Cerebellar nuclear complex (tissue), 1 donor: ENCODE data around the gene STPG4.

Experiments
- DNase-seq, 2 experiments: peaks; one replicate each; lab custom pipeline; 2025; lab: John Stamatoyannopoulos, UW

STPG4 gene

DNA sequence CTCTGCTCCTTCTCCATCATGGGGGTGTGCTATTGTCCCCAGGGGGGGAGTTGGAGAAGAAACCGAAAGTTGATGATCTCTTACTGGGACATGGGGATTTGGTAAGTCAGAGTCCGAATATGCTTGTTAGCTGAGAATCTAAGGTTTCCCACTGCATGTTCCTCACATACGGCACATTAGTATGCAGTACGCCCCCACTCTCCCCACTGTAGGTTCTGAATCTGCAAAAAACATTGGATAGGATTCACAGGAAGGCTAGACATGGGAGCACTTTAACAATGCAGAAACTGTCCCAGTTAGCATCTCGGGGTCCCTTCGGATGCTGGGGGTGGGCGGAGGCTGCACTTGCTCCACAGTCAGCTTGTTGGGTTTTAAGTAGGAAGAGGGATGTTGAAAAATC, 102.3 kb downstream of the STPG4 start:
- no peak for DNase-seq

- no peak for DNase-seq
Observed at GRCh38 chr2:47051562-47051961, 103.5 kb downstream of the STPG4 start.

- no peak for DNase-seq
Observed at GRCh38 chr2:47050762-47051161, 104.3 kb downstream of the STPG4 start.

- DNase-seq, result no peak
Observed at GRCh38 chr2:47050021-47050760, 104.9 kb downstream of the STPG4 start.

- DNase-seq, result no peak
Observed at GRCh38 chr2:47049502-47049901, 105.6 kb downstream of the STPG4 start.

- DNase-seq, result no peak
Observed at GRCh38 chr2:47048801-47049480, 106.2 kb downstream of the STPG4 start.

- no peak for DNase-seq
Observed at GRCh38 chr2:47046271-47046670, 108.8 kb downstream of the STPG4 start.

DNA sequence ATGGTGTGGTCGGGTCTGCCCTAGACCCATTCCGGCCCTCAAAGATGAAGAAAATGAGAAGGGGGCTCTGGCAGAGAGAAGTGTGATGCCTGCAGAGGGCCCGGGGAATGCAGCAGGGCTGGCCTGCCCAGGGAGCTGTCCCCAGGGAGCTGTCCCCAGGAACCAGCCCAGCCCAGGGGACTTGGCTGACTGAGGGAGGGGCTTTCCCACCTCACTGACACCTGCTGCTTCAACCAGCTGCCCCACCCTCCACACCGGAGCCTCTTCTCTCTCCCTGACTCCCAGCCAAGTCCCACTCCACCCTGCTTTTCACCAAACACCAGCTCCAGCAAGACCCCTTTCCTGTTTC, 111.2 kb downstream of the STPG4 start:
- no peak for DNase-seq

GRCh38 chr2:47043142-47043890, 111.8 kb downstream of the STPG4 start:
- no peak for DNase-seq

DNA sequence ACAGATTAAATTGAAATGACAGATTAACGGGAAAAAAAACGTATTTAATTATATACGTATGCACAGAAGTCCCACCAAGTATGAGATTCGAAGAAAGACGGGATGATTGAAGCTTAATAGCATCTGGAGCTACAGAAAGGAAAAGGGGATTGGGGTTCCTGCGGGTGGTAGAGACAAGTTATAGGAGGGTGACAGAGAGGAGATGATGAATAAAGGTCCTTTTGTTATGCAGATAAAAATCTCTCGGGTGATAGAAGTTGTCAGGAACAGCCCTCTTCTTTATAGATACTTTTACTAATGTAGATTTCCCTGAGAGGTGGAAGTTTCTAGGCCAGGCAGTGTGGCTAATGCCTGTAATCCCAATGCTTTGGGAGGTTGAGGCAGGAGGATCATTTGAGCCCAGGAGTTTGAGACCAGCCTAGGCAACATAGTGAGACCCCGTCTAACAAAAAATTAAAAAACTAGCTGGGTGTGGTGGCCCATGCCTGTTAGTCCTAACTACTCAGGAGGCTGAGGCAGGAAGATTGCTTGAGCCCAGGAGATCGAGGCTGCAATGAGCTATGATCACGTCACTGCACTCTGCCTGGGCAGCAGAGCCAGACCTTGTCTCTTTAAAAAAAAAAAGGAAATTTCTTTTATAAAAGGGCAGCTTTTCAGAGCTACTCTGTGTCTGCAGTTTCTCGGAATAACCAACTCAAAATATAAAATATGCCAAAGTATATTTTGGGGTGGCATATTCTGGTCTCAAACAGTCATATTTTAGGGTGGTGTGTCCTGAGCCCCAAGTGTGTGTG, 113.0 kb downstream of the STPG4 start:
- no peak for DNase-seq

DNA sequence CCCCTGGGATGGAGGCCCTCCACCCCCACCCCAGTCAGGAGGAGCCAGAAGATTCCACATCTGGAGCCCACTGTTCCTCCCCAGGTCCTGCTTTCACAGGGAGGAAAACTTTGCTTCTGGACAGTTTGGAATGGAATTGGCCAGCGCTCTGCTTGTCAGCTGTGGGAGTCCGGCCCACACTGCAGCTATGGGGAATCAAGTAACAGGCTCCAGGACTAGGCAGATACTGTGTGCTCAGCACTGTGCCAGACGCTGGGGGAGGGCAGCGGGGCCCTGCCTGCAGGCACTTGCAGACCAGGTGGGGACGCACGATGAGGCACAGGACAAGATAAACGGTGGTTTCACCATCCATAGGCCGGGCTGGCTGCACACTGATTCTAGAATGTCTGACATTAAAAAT, 114.0 kb downstream of the STPG4 start:
- no peak for DNase-seq

DNA sequence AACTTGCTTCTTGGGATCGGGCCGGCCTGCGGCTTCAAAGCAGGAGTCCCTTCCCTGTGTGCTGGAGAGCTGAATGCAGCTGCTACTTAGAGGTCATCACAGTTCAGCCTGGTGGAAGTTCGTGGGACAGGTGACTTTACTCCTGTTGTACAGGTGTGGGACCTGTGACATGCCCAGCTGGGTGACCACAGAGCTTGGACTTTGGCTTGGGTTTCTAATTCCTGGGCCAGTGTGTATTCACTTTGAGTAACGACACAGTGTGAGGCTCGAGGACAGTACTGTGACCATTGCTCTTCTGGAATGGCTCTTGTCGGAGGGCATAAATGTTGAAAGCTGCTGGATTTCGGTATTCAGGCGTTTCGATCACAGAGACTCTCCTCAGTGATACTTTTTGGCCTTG, 114.5 kb downstream of the STPG4 start:
- no peak for DNase-seq

- no peak for DNase-seq
Observed at GRCh38 chr2:47039913-47040562, 115.1 kb downstream of the STPG4 start.

- no peak for DNase-seq
Observed at GRCh38 chr2:47039489-47039870, 115.6 kb downstream of the STPG4 start.

DNA sequence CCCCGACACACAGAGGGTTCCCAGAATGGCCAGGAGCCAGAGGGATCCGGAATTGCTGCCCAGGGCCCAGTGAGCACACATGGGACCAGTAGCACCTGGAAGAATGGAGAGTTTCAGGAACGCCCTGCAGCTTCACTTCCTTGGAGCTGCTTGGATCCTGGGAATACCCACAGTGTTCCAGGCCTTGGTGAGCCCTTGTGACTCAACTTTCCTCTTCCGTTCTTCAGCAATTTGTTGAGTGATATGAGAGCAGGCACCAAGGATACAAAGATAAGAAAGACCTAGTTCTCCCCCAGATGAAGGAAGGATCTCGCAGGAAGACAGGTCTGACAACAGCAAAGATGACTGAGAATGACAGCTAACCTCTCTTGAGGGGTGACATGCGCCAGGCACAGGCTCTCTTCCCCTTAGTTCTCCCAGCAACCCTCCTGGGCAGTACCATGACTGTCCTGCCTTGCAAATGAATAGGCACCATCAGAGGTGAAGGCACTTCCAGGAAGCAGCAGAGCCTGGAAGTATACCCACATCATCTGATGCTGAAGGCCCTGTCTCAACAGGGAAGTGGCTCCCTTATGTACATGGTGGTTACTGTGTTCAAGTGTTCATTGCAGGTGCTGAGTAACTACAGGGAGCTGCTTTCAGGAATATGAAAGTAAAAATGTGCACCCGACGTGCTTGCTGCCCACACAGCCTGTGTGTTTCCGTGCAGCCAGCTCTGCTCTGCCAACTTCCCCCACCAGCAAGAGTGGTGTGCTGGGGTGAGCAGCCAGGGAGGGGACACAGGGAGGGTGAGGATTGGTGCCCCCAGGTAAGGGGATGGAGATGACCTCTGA, 116.2 kb downstream of the STPG4 start:
- no peak for DNase-seq

DNA sequence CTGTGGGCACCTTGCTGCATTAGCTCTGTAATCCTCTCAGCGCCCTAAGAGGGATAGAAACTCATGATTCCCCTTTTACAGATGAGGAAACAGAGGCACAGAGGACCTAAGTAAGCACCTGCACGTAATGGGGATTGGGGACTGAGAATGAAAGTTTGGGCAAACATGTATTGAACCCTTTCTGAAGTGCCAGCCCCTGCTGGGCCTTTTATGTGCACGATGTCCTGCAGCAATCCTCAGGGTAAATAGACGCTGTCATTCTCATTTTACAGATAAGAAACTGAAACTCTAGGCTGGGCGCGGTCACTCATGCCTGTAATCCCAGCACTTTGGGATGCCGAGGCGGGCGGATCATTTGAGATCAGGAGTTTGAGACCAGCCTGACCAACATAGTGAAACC, 117.4 kb downstream of the STPG4 start:
- DNase-seq, result no peak
